PC-9 (cell line): ENCODE measurements around the gene SGMS2.

ENCODE experiments used
- CTCF ChIP-seq: fragments of 200-600 bp; sonication (generic); conservative IDR thresholded peaks from 2 replicates; pipeline ENCODE4 v1.6.1; 2017; ENCODE audit warnings: mixed run types, antibody characterized with exemption, mild to moderate bottlenecking, moderate library complexity
- EZH2 ChIP-seq: fragments of 200-600 bp; sonication (generic); IDR thresholded peaks from 2 replicates; pipeline ENCODE4 v1.8.0; 2017; ENCODE audit warnings: antibody characterized with exemption, low read depth

GRCh38 chr4:107831140-107831539, 6.4 kb downstream of the SGMS2 start:
- TF ChIP-seq EZH2 = no peak
- no peak for TF ChIP-seq CTCF
